Measurements from ENCODE around the gene PTPRT.
"Not testable (repeated sequence)": the region's sequence is repeated elsewhere in the genome, so short reads cannot be mapped to it uniquely, and the experiment has no call there.

The PTPRT gene

DNA sequence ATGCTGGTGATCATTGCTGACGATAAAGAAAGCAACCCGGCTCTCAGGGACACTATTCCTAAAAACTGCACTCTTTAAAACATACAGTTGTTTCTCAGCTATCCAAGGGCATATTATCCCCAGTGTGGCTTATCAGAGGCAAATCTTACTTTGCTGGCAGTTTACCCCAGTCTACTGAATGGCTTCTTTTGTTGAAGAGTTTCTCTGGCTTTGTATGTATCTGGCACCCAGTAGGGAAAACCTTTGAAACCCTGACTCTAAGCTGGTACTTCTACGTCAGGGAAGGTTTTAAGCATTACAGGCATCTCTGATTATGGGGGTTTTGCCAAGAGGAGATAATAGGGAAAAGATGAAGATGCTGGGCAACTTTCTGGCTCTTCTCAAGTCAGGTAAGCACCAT, 933.9 kb downstream of the PTPRT start:
- Histone ChIP-seq H3K36me3 (ENCODE audit: insufficient read depth, low read length) (no peaks in the 10 kb centered on the region), H3K9me3 (ENCODE audit: insufficient read depth, low read depth, low read length) (no peaks in the 10 kb centered on the region), H3K27me3 (ENCODE audit: insufficient read depth, low read length) (no peaks in the 10 kb centered on the region), H3K9ac (ENCODE audit: low read depth, low read length) (no peak overlapping the region), H3K27ac (ENCODE audit: low read depth, low read length) (no peak overlapping the region), H3K4me3 (ENCODE audit: low read length) (no peak overlapping the region), H3K4me1 (ENCODE audit: insufficient read depth, low read length) (no peaks in the 10 kb centered on the region)
- 87% methylated on average over 3 of the region's 3 CpGs for WGBS

DNA sequence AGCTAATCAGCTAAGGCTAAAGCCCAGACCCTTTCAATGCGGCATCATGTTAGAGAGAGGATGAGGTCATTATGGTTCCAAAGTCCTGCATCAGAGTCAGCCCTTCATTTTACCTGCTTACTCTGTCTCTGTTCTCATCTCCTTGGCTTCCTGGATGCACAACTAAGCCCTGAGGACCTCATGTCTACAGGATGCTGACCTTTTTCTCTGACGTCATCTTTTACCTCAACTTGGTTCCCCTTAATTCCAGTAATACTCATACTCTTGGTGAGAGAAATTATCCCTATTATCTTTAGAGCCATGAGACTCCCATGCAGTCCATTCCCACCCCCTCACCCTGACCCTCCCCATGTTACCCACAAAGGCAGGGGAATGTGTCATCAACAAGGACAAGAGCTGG, 935.0 kb downstream of the PTPRT start:
- Histone ChIP-seq H3K9me3 (ENCODE audit: insufficient read depth, low read depth, low read length) (no peaks in the 10 kb centered on the region), H3K36me3 (ENCODE audit: insufficient read depth, low read length) (no peaks in the 10 kb centered on the region), H3K4me1 (ENCODE audit: insufficient read depth, low read length) (no peaks in the 10 kb centered on the region), H3K27me3 (ENCODE audit: insufficient read depth, low read length) (no peaks in the 10 kb centered on the region), H3K27ac (ENCODE audit: low read depth, low read length) (no peak overlapping the region), H3K9ac (ENCODE audit: low read depth, low read length) (no peak overlapping the region), H3K4me3 (ENCODE audit: low read length) (no peak overlapping the region)
- 97% methylated on average over 2 of the region's 2 CpGs for WGBS

DNA sequence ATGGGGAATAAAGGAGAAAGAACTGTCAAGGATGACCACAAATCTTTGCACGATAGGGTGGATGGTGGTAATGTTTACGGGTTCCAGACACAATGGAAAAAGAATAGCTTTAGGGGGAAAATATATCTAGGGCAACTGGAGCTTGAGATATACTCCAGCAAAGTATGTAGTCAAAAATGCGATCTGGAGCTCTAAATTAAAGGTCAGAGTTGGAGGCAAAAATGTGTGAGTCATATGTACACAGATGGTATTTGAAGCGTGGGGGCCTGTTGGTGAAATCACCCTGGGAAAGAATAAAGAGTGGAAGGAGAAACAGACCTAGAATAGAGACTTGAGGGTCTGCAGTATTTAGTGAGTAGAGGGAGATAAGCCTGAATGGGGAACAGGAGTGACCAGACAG, 937.6 kb downstream of the PTPRT start:
- Histone ChIP-seq H3K4me1 (ENCODE audit: insufficient read depth, low read length) (no peaks in the 10 kb centered on the region), H3K27me3 (ENCODE audit: insufficient read depth, low read length) (no peaks in the 10 kb centered on the region), H3K27ac (ENCODE audit: low read depth, low read length) (no peak overlapping the region), H3K9ac (ENCODE audit: low read depth, low read length) (no peak overlapping the region), H3K36me3 (ENCODE audit: insufficient read depth, low read length) (no peaks in the 10 kb centered on the region), H3K4me3 (ENCODE audit: low read length) (no peak overlapping the region), H3K9me3 (ENCODE audit: insufficient read depth, low read depth, low read length) (no peaks in the 10 kb centered on the region)
- 84% methylated on average over 4 of the region's 4 CpGs for WGBS

- no peaks in the 10 kb centered on the region for H3K36me3 ChIP-seq (ENCODE audit: insufficient read depth, low read length)
- H3K9ac ChIP-seq (ENCODE audit: low read depth, low read length), result no peak overlapping the region
- no peaks in the 10 kb centered on the region for H3K9me3 ChIP-seq (ENCODE audit: insufficient read depth, low read depth, low read length)
- no peaks in the 10 kb centered on the region for H3K4me1 ChIP-seq (ENCODE audit: insufficient read depth, low read length)
- no peak overlapping the region for H3K27ac ChIP-seq (ENCODE audit: low read depth, low read length)
- H3K27me3 ChIP-seq (ENCODE audit: insufficient read depth, low read length), result no peaks in the 10 kb centered on the region
- WGBS, result 86% methylated on average over 13 of the region's 14 CpGs
- no peak overlapping the region for H3K4me3 ChIP-seq (ENCODE audit: low read length)
Measured at GRCh38 chr20:42218621-42219374, 970.9 kb downstream of the PTPRT start.

DNA sequence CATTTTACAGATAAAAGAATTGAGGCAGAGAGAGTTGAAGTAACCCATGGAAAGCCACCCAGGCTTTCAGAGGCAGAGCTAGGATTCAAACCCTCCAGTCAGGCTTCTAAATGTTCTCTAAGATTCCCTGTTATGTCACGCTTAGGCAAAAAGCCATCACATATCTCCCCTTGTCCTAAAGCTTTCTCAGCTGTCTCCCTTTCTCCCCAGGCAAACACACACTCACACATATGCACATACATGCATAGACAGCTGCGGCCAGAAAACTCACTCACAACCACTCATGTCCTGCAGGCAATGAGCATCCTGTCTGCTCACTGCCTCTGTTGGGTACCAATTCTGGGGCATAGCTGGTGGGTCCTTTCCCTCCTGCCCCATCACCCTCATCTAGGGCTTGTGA, 975.6 kb downstream of the PTPRT start:
- Histone ChIP-seq H3K36me3 (ENCODE audit: insufficient read depth, low read length) (no peaks in the 10 kb centered on the region), H3K4me3 (ENCODE audit: low read length) (no peak overlapping the region), H3K27ac (ENCODE audit: low read depth, low read length) (no peak overlapping the region), H3K4me1 (ENCODE audit: insufficient read depth, low read length) (no peaks in the 10 kb centered on the region), H3K9me3 (ENCODE audit: insufficient read depth, low read depth, low read length) (no peaks in the 10 kb centered on the region), H3K9ac (ENCODE audit: low read depth, low read length) (no peak overlapping the region), H3K27me3 (ENCODE audit: insufficient read depth, low read length) (no peaks in the 10 kb centered on the region)
- 91% methylated on average over 2 of the region's 2 CpGs for WGBS

DNA sequence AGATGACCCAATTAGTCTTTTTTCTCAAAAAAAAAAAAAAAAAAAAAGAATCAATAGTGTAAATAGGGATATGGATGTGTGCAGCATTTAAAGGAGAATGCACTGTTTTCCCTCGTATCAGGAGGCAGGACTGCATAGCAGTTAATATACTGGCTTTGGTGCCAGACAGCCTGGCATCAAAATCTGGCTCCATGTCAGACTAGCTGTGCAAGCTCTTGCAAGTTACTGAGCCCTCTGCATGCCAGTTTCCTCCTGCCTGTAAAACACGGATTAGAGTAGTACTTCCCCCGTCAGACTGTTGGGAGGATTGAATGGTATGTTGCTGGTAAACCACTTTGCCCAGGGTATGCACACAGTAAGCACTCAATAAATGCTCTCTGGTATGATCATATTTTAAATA, 977.3 kb downstream of the PTPRT start:
- WGBS, result 79% methylated on average over 3 of the region's 3 CpGs
- Histone ChIP-seq H3K27me3 (ENCODE audit: insufficient read depth, low read length) (no peaks in the 10 kb centered on the region), H3K36me3 (ENCODE audit: insufficient read depth, low read length) (no peaks in the 10 kb centered on the region), H3K27ac (ENCODE audit: low read depth, low read length) (no peak overlapping the region), H3K9ac (ENCODE audit: low read depth, low read length) (no peak overlapping the region), H3K9me3 (ENCODE audit: insufficient read depth, low read depth, low read length) (no peaks in the 10 kb centered on the region), H3K4me1 (ENCODE audit: insufficient read depth, low read length) (no peaks in the 10 kb centered on the region), H3K4me3 (ENCODE audit: low read length) (no peak overlapping the region)

GRCh38 chr20:42206557-42206956, 983.1 kb downstream of the PTPRT start:
- H3K9ac ChIP-seq (ENCODE audit: low read depth, low read length); H3K27ac ChIP-seq (ENCODE audit: low read depth, low read length); H3K27me3 ChIP-seq (ENCODE audit: insufficient read depth, low read length); H3K4me1 ChIP-seq (ENCODE audit: insufficient read depth, low read length); H3K9me3 ChIP-seq (ENCODE audit: insufficient read depth, low read depth, low read length); H3K36me3 ChIP-seq (ENCODE audit: insufficient read depth, low read length); H3K4me3 ChIP-seq (ENCODE audit: low read length): not testable (repeated sequence)
- 77% methylated on average over 15 of the region's 15 CpGs for WGBS

DNA sequence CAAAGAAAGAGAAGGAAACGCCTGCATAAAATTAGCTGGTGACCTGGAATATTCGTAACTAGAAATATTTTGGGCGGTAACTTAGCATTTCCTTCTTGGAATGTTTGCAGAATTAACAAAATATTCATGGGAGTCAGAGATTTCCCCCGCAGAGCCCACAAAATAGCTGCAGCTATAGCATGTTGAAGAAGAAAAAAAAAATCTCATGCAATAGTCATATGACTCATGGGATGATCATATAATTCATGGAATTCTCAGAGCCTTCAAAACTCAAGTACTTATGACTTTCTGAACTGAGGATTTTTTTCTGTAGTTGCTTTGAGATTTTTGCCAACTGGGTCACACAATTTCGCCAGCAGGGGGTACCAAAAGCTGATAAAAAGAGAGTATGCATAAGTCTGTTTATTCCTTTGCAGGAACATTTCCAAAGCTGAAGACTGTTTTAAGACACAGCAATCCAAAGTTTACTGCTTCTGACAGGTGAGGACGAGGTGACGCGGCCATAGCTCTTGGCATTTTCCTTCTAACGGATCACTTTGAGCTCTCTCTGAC, 985.5 kb downstream of the PTPRT start:
- no peaks in the 10 kb centered on the region for H3K36me3 ChIP-seq (ENCODE audit: insufficient read depth, low read length)
- 86% methylated on average over 8 of the region's 9 CpGs for WGBS
- H3K4me1 ChIP-seq (ENCODE audit: insufficient read depth, low read length), result no peaks in the 10 kb centered on the region
- H3K27ac ChIP-seq (ENCODE audit: low read depth, low read length), result no peak overlapping the region
- no peak overlapping the region for H3K9ac ChIP-seq (ENCODE audit: low read depth, low read length)
- H3K4me3 ChIP-seq (ENCODE audit: low read length), result no peak overlapping the region
- H3K27me3 ChIP-seq (ENCODE audit: insufficient read depth, low read length), result no peaks in the 10 kb centered on the region
- no peaks in the 10 kb centered on the region for H3K9me3 ChIP-seq (ENCODE audit: insufficient read depth, low read depth, low read length)

DNA sequence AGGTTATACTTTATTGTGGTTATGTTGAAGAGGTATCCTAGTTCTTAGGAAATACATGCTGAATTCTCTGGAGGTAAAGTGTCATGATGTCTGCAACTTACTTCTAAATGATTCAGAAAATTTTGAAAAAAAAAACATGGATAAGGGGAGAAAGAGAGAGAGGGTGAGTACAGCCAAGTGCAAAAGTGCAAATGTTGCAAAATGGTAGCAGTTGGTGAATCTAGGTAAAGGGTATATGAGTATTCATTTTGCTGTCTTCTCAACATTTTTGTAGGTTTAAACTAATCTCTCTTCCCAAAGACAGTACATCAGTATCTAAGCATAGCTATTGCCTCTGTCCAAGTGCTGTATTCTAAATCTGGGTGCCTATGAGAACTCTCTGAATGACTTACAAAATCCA, 992.1 kb downstream of the PTPRT start:
- H3K4me3 ChIP-seq (ENCODE audit: low read length), result no peak overlapping the region
- no peaks in the 10 kb centered on the region for H3K9me3 ChIP-seq (ENCODE audit: insufficient read depth, low read depth, low read length)
- H3K27ac ChIP-seq (ENCODE audit: low read depth, low read length), result no peak overlapping the region
- no peak overlapping the region for H3K9ac ChIP-seq (ENCODE audit: low read depth, low read length)
- H3K36me3 ChIP-seq (ENCODE audit: insufficient read depth, low read length), result no peaks in the 10 kb centered on the region
- no peaks in the 10 kb centered on the region for H3K27me3 ChIP-seq (ENCODE audit: insufficient read depth, low read length)
- H3K4me1 ChIP-seq (ENCODE audit: insufficient read depth, low read length), result no peaks in the 10 kb centered on the region

DNA sequence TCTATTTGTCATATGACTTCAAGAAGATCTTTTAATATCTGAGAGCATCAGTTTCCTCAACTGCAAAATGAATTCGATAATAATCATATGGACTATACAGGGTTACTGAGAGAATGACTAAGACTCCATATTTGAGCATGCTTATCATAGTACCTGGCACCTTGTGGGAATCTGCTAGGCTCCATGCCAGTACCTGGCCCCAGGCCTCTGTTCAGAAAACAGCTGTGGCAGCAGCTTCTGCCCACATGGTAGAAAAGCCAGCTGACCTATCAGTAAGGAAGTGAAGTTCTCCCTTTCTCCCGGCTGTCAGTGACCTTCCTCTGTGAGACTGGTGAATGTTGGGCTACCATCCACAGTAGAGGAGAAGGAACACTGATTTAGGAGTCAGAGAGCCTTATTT, 996.6 kb downstream of the PTPRT start:
- Histone ChIP-seq H3K9ac (ENCODE audit: low read depth, low read length) (no peak overlapping the region), H3K4me3 (ENCODE audit: low read length) (no peak overlapping the region), H3K9me3 (ENCODE audit: insufficient read depth, low read depth, low read length) (no peaks in the 10 kb centered on the region), H3K4me1 (ENCODE audit: insufficient read depth, low read length) (0 out of 2 replicates have a peak, but pooled peaks cover 5% of the 10 kb centered on the region), H3K36me3 (ENCODE audit: insufficient read depth, low read length) (no peaks in the 10 kb centered on the region), H3K27me3 (ENCODE audit: insufficient read depth, low read length) (peaks cover 27% of the 10 kb centered on the region), H3K27ac (ENCODE audit: low read depth, low read length) (no peak overlapping the region)
- 84% methylated on average over 2 of the region's 2 CpGs for WGBS

GRCh38 chr20:42192321-42192720, 997.4 kb downstream of the PTPRT start:
- peaks cover 35% of the 10 kb centered on the region for H3K27me3 ChIP-seq (ENCODE audit: insufficient read depth, low read length)
- H3K27ac ChIP-seq (ENCODE audit: low read depth, low read length), result no peak overlapping the region
- H3K4me3 ChIP-seq (ENCODE audit: low read length), result no peak overlapping the region
- 0 out of 2 replicates have a peak, but pooled peaks cover 5% of the 10 kb centered on the region for H3K4me1 ChIP-seq (ENCODE audit: insufficient read depth, low read length)
- H3K9ac ChIP-seq (ENCODE audit: low read depth, low read length), result no peak overlapping the region
- no peaks in the 10 kb centered on the region for H3K36me3 ChIP-seq (ENCODE audit: insufficient read depth, low read length)
- H3K9me3 ChIP-seq (ENCODE audit: insufficient read depth, low read depth, low read length), result no peaks in the 10 kb centered on the region
- WGBS, result 92% methylated on average over 1 of the region's 2 CpGs

Data from HUES64 (cell line).